Measurements from ENCODE around the gene ORC3.
"Not testable (repeated sequence)": the region's sequence is repeated elsewhere in the genome, so short reads cannot be mapped to it uniquely, and the experiment has no call there.

ORC3 gene

DNA sequence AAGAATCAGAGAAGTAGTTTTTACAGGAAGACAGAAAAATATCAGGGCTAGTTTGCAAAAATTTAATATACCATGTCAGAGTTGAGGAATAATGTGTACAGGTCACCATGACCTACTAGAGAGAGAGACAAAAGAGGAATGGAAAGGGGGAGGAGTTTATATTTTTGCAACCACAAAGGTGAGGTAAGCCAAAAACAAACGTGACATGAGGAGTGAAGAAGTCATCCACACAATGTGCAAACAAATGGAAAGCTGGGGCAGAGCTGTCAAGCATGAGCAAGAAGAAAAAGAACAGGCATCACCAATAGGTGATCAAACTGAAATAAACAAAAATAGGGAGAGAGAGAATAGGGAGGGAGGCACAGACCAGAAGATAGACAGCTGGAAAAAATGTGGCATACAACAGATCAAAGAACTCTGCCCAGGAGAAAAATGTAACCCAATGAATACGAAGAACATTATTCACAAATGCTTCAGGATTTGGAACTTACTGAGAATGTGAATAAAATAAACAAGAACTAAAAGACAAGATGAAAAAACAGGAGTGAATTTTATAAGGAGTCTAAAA, 15.6 kb upstream of the ORC3 start:
- Mint-ChIP-seq H3K4me1 (ENCODE audit: low read depth) (peaks cover 35% of the 10 kb centered on the region), H3K4me3 (peak overlapping the region; percentile 36), H3K27me3 (ENCODE audit: low read depth) (no peaks in the 10 kb centered on the region), H3K9me3 (peaks cover 4% of the 10 kb centered on the region), H3K36me3 (ENCODE audit: low read depth) (peaks cover 21% of the 10 kb centered on the region), H3K27ac (peak overlapping the region; percentile 11)

DNA sequence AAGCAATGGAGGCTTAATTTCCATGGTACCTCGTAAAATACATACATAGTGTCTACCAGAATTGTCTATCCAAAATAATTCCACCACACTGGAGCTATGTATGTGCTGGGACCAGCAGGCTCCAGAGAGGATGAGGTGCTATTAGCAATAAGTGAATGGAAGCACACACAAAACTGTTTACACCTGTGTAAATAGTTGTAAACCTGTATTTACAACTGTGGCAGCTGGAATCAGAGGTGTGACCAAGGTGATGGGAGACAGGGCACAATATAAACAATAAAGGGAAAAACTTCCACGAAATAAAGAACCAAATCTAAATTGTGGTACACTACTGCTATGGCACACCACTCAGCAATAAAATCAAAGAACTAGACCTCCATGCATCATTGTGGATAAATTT, 14.5 kb upstream of the ORC3 start:
- H3K4me1 Mint-ChIP-seq (ENCODE audit: low read depth), result peaks cover 35% of the 10 kb centered on the region

DNA sequence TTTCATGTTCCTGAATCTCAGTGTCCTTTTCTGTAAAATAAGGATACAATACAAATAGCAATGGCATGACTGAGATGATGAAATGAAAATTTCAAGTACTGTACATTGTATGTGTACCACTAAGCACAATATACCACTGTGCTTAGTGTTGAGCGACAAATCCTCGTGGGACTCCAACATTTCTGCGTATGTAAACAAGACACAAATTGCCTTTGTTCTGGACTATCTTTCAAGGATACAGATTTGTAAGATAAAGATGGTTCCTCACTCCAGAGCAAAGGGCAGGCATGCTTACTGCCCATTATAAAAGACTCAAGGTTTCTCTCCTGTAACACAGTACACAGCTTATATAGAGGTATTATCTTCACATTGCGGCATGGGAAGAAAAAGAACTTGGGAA, 6.1 kb upstream of the ORC3 start:
- peaks cover 35% of the 10 kb centered on the region for H3K4me1 Mint-ChIP-seq (ENCODE audit: low read depth)
- H3K36me3 Mint-ChIP-seq (ENCODE audit: low read depth), result peaks cover 30% of the 10 kb centered on the region
- no peak overlapping the region for H3K27ac Mint-ChIP-seq

More for the DNA sequence above, 14.5 kb upstream of the ORC3 start:
- Mint-ChIP-seq H3K27ac (peak overlapping the region; percentile 23), H3K36me3 (ENCODE audit: low read depth) (peaks cover 23% of the 10 kb centered on the region), H3K4me3 (no peak overlapping the region), H3K27me3 (ENCODE audit: low read depth) (no peaks in the 10 kb centered on the region), H3K9me3 (peaks cover 4% of the 10 kb centered on the region)

DNA sequence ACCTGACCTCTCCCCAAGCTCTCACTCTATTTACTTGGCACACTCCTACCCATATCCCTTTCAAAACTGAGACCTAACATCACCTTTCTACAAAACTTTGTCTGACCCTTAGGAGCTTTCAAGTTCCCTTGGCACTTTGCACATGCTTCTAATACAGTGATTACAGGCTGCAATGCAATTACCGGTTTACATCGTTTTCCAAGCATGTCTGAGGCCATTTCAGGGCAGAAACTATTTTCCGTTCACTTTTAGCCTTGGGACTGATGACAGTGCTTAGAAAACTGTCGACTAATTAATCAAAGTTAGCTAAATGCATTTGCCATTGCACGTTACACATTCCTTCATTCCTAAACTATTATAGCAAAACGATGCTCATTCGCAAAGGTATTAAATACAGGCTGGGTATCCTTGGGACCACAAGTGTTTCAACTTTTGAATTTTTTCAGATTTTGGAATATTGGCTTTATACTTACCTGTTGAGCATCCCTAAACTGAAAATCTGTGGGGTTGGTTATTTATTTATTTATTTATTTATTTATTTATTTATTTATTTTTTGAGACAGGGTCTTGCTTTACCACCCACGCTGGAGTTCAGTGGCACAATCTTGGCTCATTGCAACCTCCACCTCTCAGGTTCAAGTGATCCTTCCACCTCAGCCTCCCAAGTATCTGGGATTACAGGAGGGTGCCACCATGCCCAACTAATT, 3.4 kb upstream of the ORC3 start:
- Mint-ChIP-seq H3K36me3 (ENCODE audit: low read depth) (peaks cover 28% of the 10 kb centered on the region), H3K27me3 (ENCODE audit: low read depth) (no peaks in the 10 kb centered on the region), H3K4me1 (ENCODE audit: low read depth) (peaks cover 46% of the 10 kb centered on the region), H3K9me3 (no peaks in the 10 kb centered on the region), H3K4me3 (no peak overlapping the region), H3K27ac (no peak overlapping the region)

More for the DNA sequence above, 6.1 kb upstream of the ORC3 start:
- no peak overlapping the region for H3K4me3 Mint-ChIP-seq
- H3K9me3 Mint-ChIP-seq, result no peaks in the 10 kb centered on the region
- H3K27me3 Mint-ChIP-seq (ENCODE audit: low read depth), result no peaks in the 10 kb centered on the region

DNA sequence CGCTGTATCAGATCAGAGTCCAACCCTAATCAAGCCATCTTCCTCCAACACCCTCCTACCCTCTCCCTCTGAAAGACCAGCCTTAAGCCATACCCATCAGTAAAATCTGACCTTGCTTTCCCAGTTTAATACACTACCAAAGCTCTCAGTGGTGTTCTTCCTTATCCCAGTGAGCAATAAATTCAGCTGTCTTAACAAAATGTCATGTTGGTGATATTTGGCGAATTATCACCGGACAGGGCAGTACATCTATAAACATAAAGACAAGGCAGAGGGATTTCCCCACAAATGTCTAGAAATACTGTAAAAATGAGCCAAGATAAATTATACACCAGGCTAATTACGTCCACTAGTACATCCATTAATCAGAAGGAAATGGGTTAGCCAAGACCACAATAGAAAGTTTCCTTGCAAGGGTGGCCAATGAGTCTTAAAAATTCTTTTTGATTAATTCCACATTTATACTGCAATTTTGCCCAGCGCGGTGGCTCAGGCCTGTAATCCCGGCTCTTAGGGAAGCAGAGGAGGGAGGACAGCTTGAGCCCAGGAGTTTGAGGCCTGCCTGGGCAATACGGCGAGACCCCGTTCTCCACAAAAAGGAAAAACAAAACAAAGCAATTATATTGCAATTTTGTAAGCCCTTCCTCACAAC, 1.1 kb upstream of the ORC3 start:
- peak overlapping the region; percentile 84 for H3K27ac Mint-ChIP-seq
- H3K4me3 Mint-ChIP-seq, result peak overlapping the region; percentile 90
- no peaks in the 10 kb centered on the region for H3K9me3 Mint-ChIP-seq
- peaks cover 21% of the 10 kb centered on the region for H3K36me3 Mint-ChIP-seq (ENCODE audit: low read depth)
- peaks cover 48% of the 10 kb centered on the region for H3K4me1 Mint-ChIP-seq (ENCODE audit: low read depth)
- no peaks in the 10 kb centered on the region for H3K27me3 Mint-ChIP-seq (ENCODE audit: low read depth)

DNA sequence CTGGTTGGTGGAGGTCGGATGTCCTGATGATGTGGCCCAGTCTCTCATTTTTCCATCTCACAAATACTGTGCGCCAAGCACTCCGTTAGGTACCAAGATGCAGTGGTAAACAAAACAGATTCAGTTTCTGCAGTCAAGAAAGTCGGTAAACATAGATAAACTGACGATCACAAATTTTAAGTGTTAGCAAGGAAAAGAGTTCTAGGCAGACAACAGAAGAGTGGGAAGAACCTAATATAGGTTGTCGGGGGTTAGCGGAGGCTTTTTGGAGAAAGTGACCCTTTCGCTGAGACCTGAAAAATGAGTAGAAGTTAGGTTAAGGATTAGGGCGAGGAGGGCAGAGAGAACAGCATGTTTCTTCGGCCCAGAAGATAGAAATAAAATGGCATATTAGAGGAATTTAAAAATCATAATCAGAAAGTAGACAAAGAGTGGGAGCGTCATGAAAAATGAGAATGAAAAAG, 514 bp downstream of the ORC3 start:
- Mint-ChIP-seq H3K9me3 (no peaks in the 10 kb centered on the region), H3K36me3 (ENCODE audit: low read depth) (peaks cover 22% of the 10 kb centered on the region), H3K27me3 (ENCODE audit: low read depth) (no peaks in the 10 kb centered on the region), H3K4me1 (ENCODE audit: low read depth) (peaks cover 45% of the 10 kb centered on the region), H3K27ac (peak overlapping the region; percentile 84), H3K4me3 (peak overlapping the region; percentile 90)

DNA sequence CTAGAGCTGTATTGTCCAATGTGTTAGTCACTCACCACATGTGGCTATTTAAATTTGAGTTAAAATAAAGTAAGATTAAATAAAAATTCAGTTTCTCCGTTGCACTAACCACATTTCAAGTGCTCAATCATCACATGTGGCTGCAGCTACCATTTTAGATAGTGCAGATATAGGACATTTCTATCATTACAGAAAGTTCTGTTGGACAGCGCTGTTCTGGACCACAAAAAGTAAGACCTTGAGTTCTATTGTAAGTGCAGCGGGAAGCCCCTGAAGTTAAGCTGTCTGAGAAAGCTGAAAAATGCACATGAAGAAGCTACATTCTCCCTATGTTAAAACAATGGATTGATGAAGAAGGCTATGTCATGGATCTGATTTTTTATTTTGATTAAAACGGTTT, 1.1 kb downstream of the ORC3 start:
- Mint-ChIP-seq H3K4me1 (ENCODE audit: low read depth) (peaks cover 43% of the 10 kb centered on the region), H3K4me3 (peak overlapping the region; percentile 90), H3K27ac (no peak overlapping the region), H3K36me3 (ENCODE audit: low read depth) (peaks cover 24% of the 10 kb centered on the region), H3K9me3 (no peaks in the 10 kb centered on the region), H3K27me3 (ENCODE audit: low read depth) (no peaks in the 10 kb centered on the region)

DNA sequence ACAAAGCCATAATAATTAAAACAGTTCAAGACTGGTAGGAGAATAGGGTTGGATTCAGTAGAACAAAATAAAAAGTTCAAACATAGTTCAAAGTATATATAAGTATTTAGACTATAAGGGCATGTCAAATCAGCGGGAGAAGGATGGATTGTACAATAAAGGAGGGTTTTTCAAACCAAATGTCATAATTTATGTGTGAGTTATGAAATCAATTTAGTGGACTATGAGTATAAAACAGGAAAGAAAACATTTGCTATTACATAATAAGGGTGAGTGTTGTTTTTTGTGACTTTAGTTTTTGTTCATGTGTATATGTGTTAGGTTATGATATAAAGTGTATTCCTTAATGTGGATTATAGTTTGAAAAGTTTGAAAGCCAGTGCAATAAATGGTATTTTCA, 10.6 kb downstream of the ORC3 start:
- H3K27me3 Mint-ChIP-seq (ENCODE audit: low read depth), result no peaks in the 10 kb centered on the region
- no peak overlapping the region for H3K27ac Mint-ChIP-seq
- no peaks in the 10 kb centered on the region for H3K4me1 Mint-ChIP-seq (ENCODE audit: low read depth)
- peaks cover 8% of the 10 kb centered on the region for H3K36me3 Mint-ChIP-seq (ENCODE audit: low read depth)
- no peaks in the 10 kb centered on the region for H3K9me3 Mint-ChIP-seq
- H3K4me3 Mint-ChIP-seq, result no peak overlapping the region

DNA sequence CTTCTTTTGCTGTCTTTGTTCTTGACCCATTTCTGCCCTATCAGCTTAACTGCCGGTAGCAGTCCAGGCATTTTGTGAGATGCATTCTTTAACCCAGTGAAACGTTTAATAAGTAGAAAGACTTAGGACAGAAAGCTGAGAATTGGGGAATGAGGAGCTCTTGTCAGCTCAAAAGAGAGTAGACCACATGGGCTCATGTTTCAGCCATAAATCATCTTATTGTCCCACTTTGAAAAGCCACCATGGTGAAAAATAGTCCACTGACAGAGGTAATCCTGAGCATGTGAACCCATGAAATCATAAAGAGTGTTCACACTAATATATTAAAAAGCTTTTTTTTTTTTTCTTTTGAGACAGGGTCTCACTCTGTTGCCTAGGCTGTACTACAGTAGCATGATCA, 16.3 kb downstream of the ORC3 start:
- Mint-ChIP-seq H3K4me1 (ENCODE audit: low read depth) (no peaks in the 10 kb centered on the region), H3K9me3 (no peaks in the 10 kb centered on the region), H3K27ac (no peak overlapping the region), H3K36me3 (ENCODE audit: low read depth) (peaks cover 12% of the 10 kb centered on the region), H3K4me3 (no peak overlapping the region), H3K27me3 (ENCODE audit: low read depth) (no peaks in the 10 kb centered on the region)

DNA sequence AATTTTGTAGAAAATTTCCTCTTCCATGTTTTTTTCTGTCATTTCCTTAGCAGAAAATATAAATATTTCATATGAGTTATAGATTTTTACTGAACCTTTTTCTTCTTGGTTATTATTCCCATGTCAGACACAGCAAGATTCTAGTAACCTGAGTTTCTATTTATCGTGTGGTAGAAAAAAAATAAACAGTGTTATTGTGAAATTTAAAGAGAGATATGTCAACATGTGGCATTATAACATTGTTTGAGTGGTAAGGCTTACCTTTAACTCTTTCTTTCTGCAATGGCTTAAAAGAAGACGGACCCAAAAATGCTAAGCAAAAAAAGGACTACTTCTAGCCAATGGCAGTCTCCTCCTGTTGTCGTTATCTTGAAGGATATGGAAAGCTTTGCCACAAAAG, 18.9 kb downstream of the ORC3 start:
- Mint-ChIP-seq H3K4me3 (no peak overlapping the region), H3K27me3 (ENCODE audit: low read depth) (no peaks in the 10 kb centered on the region), H3K9me3 (no peaks in the 10 kb centered on the region), H3K36me3 (ENCODE audit: low read depth) (peaks cover 25% of the 10 kb centered on the region), H3K27ac (no peak overlapping the region), H3K4me1 (ENCODE audit: low read depth) (no peaks in the 10 kb centered on the region)

DNA sequence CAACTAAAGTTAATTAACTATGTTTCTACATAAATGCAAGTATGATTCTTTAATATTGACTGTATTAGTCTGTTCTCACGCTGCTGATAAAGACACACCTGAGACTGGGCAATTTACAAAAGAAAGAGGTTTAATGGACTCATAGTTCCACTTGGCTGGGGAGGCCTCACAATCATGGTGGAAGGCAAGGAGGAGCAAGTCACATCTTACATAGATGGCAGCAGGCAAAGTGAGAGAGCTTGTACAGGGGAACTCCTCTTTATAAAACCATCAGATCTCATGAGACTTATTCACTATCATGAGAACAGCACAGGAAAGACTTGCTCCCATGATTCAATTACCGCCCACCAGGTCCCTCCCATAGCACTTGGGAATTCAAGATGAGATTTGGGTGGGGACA, 23.1 kb downstream of the ORC3 start:
- H3K27ac Mint-ChIP-seq; H3K27me3 Mint-ChIP-seq (ENCODE audit: low read depth); H3K4me1 Mint-ChIP-seq (ENCODE audit: low read depth); H3K4me3 Mint-ChIP-seq; H3K9me3 Mint-ChIP-seq: not testable (repeated sequence)
- peaks cover 34% of the 10 kb centered on the region for H3K36me3 Mint-ChIP-seq (ENCODE audit: low read depth)

DNA sequence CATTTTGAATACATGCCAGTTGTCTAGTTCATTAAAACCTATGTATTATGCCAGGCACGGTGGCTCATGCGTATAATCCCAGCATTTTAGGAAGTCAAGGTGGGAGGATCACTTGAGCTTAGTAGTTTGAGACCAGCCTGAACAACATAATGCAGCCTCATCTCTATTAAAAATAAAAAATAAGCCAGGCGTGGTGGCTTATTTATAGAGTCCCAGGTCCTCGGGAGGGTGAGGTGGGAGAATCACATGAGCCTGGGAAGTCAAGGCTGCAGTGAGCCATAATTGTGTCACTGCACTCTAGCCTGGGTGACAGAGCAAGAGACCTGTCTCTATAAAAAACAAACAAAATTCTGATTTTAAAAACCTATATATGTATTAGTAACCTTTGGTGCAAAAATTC, 27.5 kb downstream of the ORC3 start:
- H3K4me1 Mint-ChIP-seq (ENCODE audit: low read depth), result peaks cover 2% of the 10 kb centered on the region
- H3K36me3 Mint-ChIP-seq (ENCODE audit: low read depth), result peaks cover 46% of the 10 kb centered on the region
- no peaks in the 10 kb centered on the region for H3K9me3 Mint-ChIP-seq
- H3K4me3 Mint-ChIP-seq, result no peak overlapping the region
- no peak overlapping the region for H3K27ac Mint-ChIP-seq
- no peaks in the 10 kb centered on the region for H3K27me3 Mint-ChIP-seq (ENCODE audit: low read depth)

DNA sequence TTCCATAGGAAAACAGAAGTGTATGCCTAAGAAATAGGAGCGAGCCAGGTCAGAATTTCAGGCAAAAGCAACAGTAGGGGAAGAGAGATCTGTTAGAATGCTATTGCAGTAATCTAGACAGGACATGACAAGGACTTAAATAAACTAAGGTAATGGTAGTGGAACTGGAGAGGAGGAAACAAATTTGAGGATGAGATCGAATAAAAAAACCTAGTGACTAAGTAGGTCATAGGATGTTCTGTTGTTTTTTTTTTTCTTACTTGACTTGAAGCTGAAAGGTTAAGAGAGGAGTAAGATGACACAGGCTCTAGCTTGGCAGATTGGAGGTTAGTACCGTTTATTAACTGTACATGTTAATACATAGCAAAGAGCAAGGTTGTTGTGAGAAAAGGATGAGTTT, 28.6 kb downstream of the ORC3 start:
- Mint-ChIP-seq H3K9me3 (no peaks in the 10 kb centered on the region), H3K4me3 (no peak overlapping the region), H3K27ac (no peak overlapping the region), H3K36me3 (ENCODE audit: low read depth) (peaks cover 44% of the 10 kb centered on the region), H3K27me3 (ENCODE audit: low read depth) (no peaks in the 10 kb centered on the region), H3K4me1 (ENCODE audit: low read depth) (peaks cover 7% of the 10 kb centered on the region)

DNA sequence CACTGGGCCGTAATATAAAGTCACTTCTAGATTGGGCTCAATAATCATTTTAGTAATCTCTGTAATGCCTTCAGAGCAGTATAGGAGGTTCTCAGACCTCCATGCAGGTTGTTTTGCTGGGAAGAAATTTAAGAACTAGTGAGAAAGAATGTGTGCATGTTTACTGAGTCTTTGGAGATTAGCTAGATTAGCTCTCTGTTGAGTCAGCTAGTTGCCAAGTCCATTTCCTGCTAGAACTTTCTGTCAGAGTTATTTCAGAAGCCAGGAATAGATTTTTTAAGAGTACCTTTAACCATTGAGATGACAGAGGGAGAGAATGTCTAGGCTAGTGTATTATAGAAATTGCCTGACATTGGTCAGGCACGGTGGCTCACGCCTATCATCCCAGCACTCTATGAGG, 33.3 kb downstream of the ORC3 start:
- Mint-ChIP-seq H3K27me3 (ENCODE audit: low read depth) (no peaks in the 10 kb centered on the region), H3K9me3 (no peaks in the 10 kb centered on the region), H3K27ac (peak overlapping the region; percentile 50), H3K36me3 (ENCODE audit: low read depth) (peaks cover 41% of the 10 kb centered on the region), H3K4me3 (no peak overlapping the region), H3K4me1 (ENCODE audit: low read depth) (peaks cover 8% of the 10 kb centered on the region)

DNA sequence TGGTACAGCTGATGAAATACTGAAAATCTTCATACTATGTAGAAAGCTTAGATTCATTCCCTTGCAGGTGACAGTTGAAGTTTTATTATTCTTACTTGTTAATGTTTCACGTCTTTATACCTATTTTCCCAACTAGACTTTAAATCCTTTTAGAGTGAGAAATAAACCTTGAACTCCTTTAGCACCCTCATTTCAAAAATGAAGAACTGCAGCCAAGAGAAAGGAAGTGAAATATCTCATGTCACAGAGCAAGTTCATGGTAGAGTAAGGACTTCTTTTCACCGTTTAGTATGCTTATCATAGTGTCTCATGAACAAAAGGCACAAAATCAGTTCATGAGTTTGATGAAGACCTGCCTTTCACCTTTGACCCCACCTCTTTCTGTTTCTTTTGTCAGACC, 38.5 kb downstream of the ORC3 start:
- no peaks in the 10 kb centered on the region for H3K27me3 Mint-ChIP-seq (ENCODE audit: low read depth)
- H3K27ac Mint-ChIP-seq, result no peak overlapping the region
- H3K36me3 Mint-ChIP-seq (ENCODE audit: low read depth), result peaks cover 25% of the 10 kb centered on the region
- no peak overlapping the region for H3K4me3 Mint-ChIP-seq
- H3K9me3 Mint-ChIP-seq, result no peaks in the 10 kb centered on the region
- peaks cover 1% of the 10 kb centered on the region for H3K4me1 Mint-ChIP-seq (ENCODE audit: low read depth)

All from T-helper 1 cell treated with Interleukin-12 subunit alpha and Interleukin-12 subunit beta and Interleukin-4 antibody, amounts not matched to agents 30 μg/mL and 1 μg/mL, for 36 hours (primary cell).